SK-N-SH (cell line): ENCODE measurements around the gene CDC6.

Experiments
- CHD2 ChIP-seq: fragments of 150-350 bp; IDR thresholded peaks from 2 replicates; pipeline ENCODE4 v1.6.1; 2018; ENCODE audit warnings: low read length; ENCODE audit not compliant: partially characterized antibody
- ELF1 ChIP-seq: IDR thresholded peaks from 2 replicates; pipeline ENCODE4 v1.4.0; 2012
- EP300 ChIP-seq, 2 experiments: IDR thresholded peaks; 2 replicates each; pipeline versions ENCODE4 v1.4.0 to v1.6.1; 2012; ENCODE audit warnings: borderline replicate concordance in 1 of 2, low read depth in 1 of 2, low read length in 1 of 2
- EZH2phosphoT487 ChIP-seq: fragments of 200-600 bp; sonication (generic); IDR thresholded peaks from 2 replicates; pipeline ENCODE4 v1.6.1; 2017; ENCODE audit warnings: low read depth, mixed run types, mild to moderate bottlenecking, antibody characterized with exemption, moderate library complexity, borderline replicate concordance
- MAX ChIP-seq: IDR thresholded peaks from 2 replicates; pipeline ENCODE4 v1.4.0; 2012; ENCODE audit warnings: low read depth
- POLR2AphosphoS5 ChIP-seq: IDR thresholded peaks from 2 replicates; pipeline ENCODE4 v1.6.1; 2012; ENCODE audit warnings: low read depth, low read length
- RCOR1 ChIP-seq: fragments of 150-350 bp; IDR thresholded peaks from 2 replicates; pipeline ENCODE4 v1.6.1; 2017; ENCODE audit warnings: antibody characterized with exemption, low read length
- TAF1 ChIP-seq: IDR thresholded peaks from 2 replicates; pipeline ENCODE4 v1.6.1; 2012; ENCODE audit warnings: low read depth, mild to moderate bottlenecking, low read length, moderate library complexity, borderline replicate concordance
- TF ChIP-seq, protein P1 (sequence below): fragments of 200-600 bp; sonication (generic); IDR thresholded peaks from 2 replicates; pipeline ENCODE4 v1.6.1; 2017; ENCODE audit warnings: antibody characterized with exemption, mild to moderate bottlenecking, moderate library complexity
- TF ChIP-seq, protein P2 (sequence below): fragments of 150-350 bp; IDR thresholded peaks from 2 replicates; pipeline ENCODE4 v1.6.1; 2017; ENCODE audit warnings: antibody characterized with exemption, low read length, low read depth, borderline replicate concordance

GRCh38 chr17:40253565-40253964, 34.1 kb upstream of the CDC6 start:
- TF ChIP-seq EP300 (IDR thresholded peaks at IDR 0.05; ENCODE audit: borderline replicate concordance in 1 of 2, low read depth in 1 of 2, low read length in 1 of 2) = no peak
- TF ChIP-seq, protein P1, sequence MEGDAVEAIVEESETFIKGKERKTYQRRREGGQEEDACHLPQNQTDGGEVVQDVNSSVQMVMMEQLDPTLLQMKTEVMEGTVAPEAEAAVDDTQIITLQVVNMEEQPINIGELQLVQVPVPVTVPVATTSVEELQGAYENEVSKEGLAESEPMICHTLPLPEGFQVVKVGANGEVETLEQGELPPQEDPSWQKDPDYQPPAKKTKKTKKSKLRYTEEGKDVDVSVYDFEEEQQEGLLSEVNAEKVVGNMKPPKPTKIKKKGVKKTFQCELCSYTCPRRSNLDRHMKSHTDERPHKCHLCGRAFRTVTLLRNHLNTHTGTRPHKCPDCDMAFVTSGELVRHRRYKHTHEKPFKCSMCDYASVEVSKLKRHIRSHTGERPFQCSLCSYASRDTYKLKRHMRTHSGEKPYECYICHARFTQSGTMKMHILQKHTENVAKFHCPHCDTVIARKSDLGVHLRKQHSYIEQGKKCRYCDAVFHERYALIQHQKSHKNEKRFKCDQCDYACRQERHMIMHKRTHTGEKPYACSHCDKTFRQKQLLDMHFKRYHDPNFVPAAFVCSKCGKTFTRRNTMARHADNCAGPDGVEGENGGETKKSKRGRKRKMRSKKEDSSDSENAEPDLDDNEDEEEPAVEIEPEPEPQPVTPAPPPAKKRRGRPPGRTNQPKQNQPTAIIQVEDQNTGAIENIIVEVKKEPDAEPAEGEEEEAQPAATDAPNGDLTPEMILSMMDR = no peak
- no peak for TF ChIP-seq TAF1
- TF ChIP-seq POLR2AphosphoS5 = no peak
- no peak for TF ChIP-seq RCOR1
- TF ChIP-seq EZH2phosphoT487 = no peak
- no peak for TF ChIP-seq ELF1
- TF ChIP-seq, protein P2, sequence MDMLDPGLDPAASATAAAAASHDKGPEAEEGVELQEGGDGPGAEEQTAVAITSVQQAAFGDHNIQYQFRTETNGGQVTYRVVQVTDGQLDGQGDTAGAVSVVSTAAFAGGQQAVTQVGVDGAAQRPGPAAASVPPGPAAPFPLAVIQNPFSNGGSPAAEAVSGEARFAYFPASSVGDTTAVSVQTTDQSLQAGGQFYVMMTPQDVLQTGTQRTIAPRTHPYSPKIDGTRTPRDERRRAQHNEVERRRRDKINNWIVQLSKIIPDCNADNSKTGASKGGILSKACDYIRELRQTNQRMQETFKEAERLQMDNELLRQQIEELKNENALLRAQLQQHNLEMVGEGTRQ = no peak
- no peak for TF ChIP-seq MAX
- no peak for TF ChIP-seq CHD2
